ENCODE data around the gene EFCAB7.

GRCh38 chr1:63522891-63523728 lies at the start of gene EFCAB7, which contains the start of gene ITGB3BP:
- TF ChIP-seq EZH2 (IDR thresholded peaks at IDR 0.05; ENCODE audit: insufficient read depth, low read length) (no peak), CTCF (IDR thresholded peaks at IDR 0.05; ENCODE audit: insufficient read depth, low read depth, low read length) (no peak)

Measured in astrocyte (in vitro differentiated cells and primary cell).